H1 (cell line): ENCODE measurements around the gene CLEC16A. TPM values are rescaled to one million over a fixed set of nuclear protein-coding genes. Genes with fewer than 3 reads are reported as not detected.

Experiments used
- CTCF ChIA-PET: fragments of 300-600 bp; sonication (Branson Sonifier 250); formaldehyde crosslinking; loops from one replicate; lab custom pipeline; 2021; ENCODE audit not compliant: partially characterized antibody; lab: Charles Lee
- POLR2A ChIA-PET: fragments of 300-600 bp; sonication (Branson Sonifier 250); formaldehyde crosslinking; loops from one replicate; lab custom pipeline; 2021; ENCODE audit warnings: inconsistent platforms; ENCODE audit not compliant: partially characterized antibody; lab: Charles Lee
- DNase-seq, 2 experiments: peaks; one replicate each; pipeline versions ENCODE4 v3.0.0 to v3.0.0-alpha.2; 2010 to 2022; ENCODE audit warnings: low spot score in 2 of 2, low read depth in 1 of 2, mixed read lengths in 1 of 2
- FAIRE-seq: peaks from 2 replicates; lab custom pipeline; 2011; peaks lifted over from hg19 to GRCh38; lab: Jason Lieb, UNC
- H2AFZ ChIP-seq: 2 replicates; pipeline ENCODE4 v1.8.1; 2012; ENCODE audit warnings: low read length, inconsistent platforms
- H2AK5ac ChIP-seq: 2 replicates; pipeline ENCODE4 v1.6.1; 2013; ENCODE audit warnings: low read depth, low read length
- H2BK120ac ChIP-seq: replicated peaks from 2 replicates; pipeline ENCODE3; 2013; ENCODE audit warnings: low read depth, low read length, inconsistent platforms
- H2BK12ac ChIP-seq: 2 replicates; pipeline ENCODE4 v1.6.1; 2013; ENCODE audit warnings: low read depth, low read length
- H2BK15ac ChIP-seq: 2 replicates; pipeline ENCODE4 v1.6.1; 2013; ENCODE audit warnings: low read length
- H2BK20ac ChIP-seq: 2 replicates; pipeline ENCODE4 v1.6.1; 2013; ENCODE audit warnings: low read length
- H2BK5ac ChIP-seq: 2 replicates; pipeline ENCODE4 v1.6.1; 2013; ENCODE audit warnings: low read depth, low read length
- H3K14ac ChIP-seq: 2 replicates; pipeline ENCODE4 v1.6.1; 2013; ENCODE audit warnings: inconsistent platforms; ENCODE audit not compliant: insufficient read length
- H3K18ac ChIP-seq: 2 replicates; pipeline ENCODE4 v1.6.1; 2013; ENCODE audit warnings: low read length; ENCODE audit errors: extremely low read depth
- H3K23ac ChIP-seq: 2 replicates; pipeline ENCODE4 v1.6.1; 2013; ENCODE audit warnings: inconsistent platforms; ENCODE audit not compliant: insufficient read length
- H3K23me2 ChIP-seq: 2 replicates; pipeline ENCODE4 v1.6.1; 2013; ENCODE audit warnings: low read depth, low read length
- H3K27ac ChIP-seq: 2 replicates; pipeline ENCODE4 v1.6.1; 2011; ENCODE audit warnings: low read depth, low read length, inconsistent platforms
- H3K27me3 ChIP-seq, 4 experiments: replicated peaks in 1 of 4; 1 replicate in 1 of 4; 2 replicates in 3 of 4; pipeline versions ENCODE4 v1.6.1 to v1.8.1; 2011 to 2013; ENCODE audit warnings: low read length in 3 of 4, mild to moderate bottlenecking in 3 of 4, inconsistent platforms in 2 of 4, mixed read lengths in 2 of 4, moderate library complexity in 1 of 4; ENCODE audit not compliant: control insufficient read depth in 3 of 4, insufficient read depth in 3 of 4; ENCODE audit errors: extremely low read depth in 1 of 4
- H3K36me3 ChIP-seq, 4 experiments: 2 replicates each; pipeline versions ENCODE4 v1.6.1 to v1.8.1; 2011 to 2013; ENCODE audit warnings: mild to moderate bottlenecking in 4 of 4, low read length in 3 of 4, moderate library complexity in 2 of 4, control low read depth in 1 of 4, inconsistent platforms in 1 of 4; ENCODE audit not compliant: insufficient read depth in 4 of 4, control insufficient read depth in 2 of 4
- H3K4ac ChIP-seq: replicated peaks from 2 replicates; pipeline ENCODE3; 2013; ENCODE audit warnings: low read length, low read depth, mixed read lengths, inconsistent platforms; ENCODE audit not compliant: insufficient read length
- H3K4me1 ChIP-seq, 4 experiments: replicated peaks in 1 of 4; 1 replicate in 1 of 4; 2 replicates in 3 of 4; pipeline versions ENCODE4 v1.6.1 to v1.8.1; 2011 to 2013; ENCODE audit warnings: low read length in 3 of 4, inconsistent platforms in 2 of 4, mixed read lengths in 1 of 4; ENCODE audit not compliant: insufficient read depth in 4 of 4, control insufficient read depth in 3 of 4
- H3K4me2 ChIP-seq, 2 experiments: 2 replicates each; pipeline versions ENCODE4 v1.6.1 to v1.8.1; 2011 to 2013; ENCODE audit warnings: low read depth in 2 of 2, low read length in 2 of 2, control low read depth in 1 of 2, inconsistent platforms in 1 of 2, mild to moderate bottlenecking in 1 of 2; ENCODE audit not compliant: insufficient read depth in 1 of 2
- H3K4me3 ChIP-seq, 4 experiments: fragments of 200-600, 300-600 bp in 1 of 4; sonication (generic), shearing (Covaris generic), sonication (Bioruptor Twin) in 1 of 4; 2 replicates each; pipeline versions ENCODE4 v1.5.1 to v1.8.1; 2011 to 2016; ENCODE audit warnings: low read length in 4 of 4, low read depth in 3 of 4, control low read depth in 2 of 4, inconsistent platforms in 2 of 4, mild to moderate bottlenecking in 2 of 4, mixed read lengths in 1 of 4, moderate library complexity in 1 of 4; ENCODE audit not compliant: insufficient read depth in 2 of 4; ENCODE audit errors: extremely low read depth in 1 of 4
- H3K56ac ChIP-seq: replicated peaks from 2 replicates; pipeline ENCODE3; 2013; ENCODE audit warnings: low read depth, mild to moderate bottlenecking, mixed read lengths, low read length, inconsistent platforms; ENCODE audit not compliant: insufficient read length
- H3K79me1 ChIP-seq: 2 replicates; pipeline ENCODE4 v1.6.1; 2013; ENCODE audit warnings: low read depth, low read length, control low read depth
- H3K79me2 ChIP-seq, 2 experiments: 2 replicates each; pipeline versions ENCODE4 v1.6.1 to v1.8.1; 2012 to 2013; ENCODE audit warnings: low read length in 2 of 2, mild to moderate bottlenecking in 2 of 2, inconsistent platforms in 1 of 2; ENCODE audit not compliant: insufficient read depth in 2 of 2, control insufficient read depth in 1 of 2
- H3K9ac ChIP-seq, 4 experiments: replicated peaks in 1 of 4; 1 replicate in 1 of 4; 2 replicates in 3 of 4; pipeline versions ENCODE4 v1.6.1 to v1.8.1; 2011 to 2013; ENCODE audit warnings: low read depth in 3 of 4, low read length in 3 of 4, control low read depth in 2 of 4, mild to moderate bottlenecking in 2 of 4, moderate library complexity in 2 of 4, inconsistent platforms in 1 of 4; ENCODE audit errors: extremely low read depth in 1 of 4
- H3K9me3 ChIP-seq, 2 experiments: 2 replicates each; pipeline versions ENCODE4 v1.6.1 to v1.8.1; 2012 to 2013; ENCODE audit warnings: mild to moderate bottlenecking in 2 of 2, moderate library complexity in 2 of 2, control low read depth in 1 of 2, inconsistent platforms in 1 of 2, low read depth in 1 of 2, low read length in 1 of 2, mixed read lengths in 1 of 2; ENCODE audit not compliant: insufficient read depth in 2 of 2
- H4K20me1 ChIP-seq, 2 experiments: replicated peaks in 1 of 2; 2 replicates each; pipeline versions ENCODE3 to v1.8.1; 2011 to 2013; ENCODE audit warnings: inconsistent platforms in 2 of 2, low read length in 2 of 2, mild to moderate bottlenecking in 1 of 2; ENCODE audit not compliant: insufficient read depth in 2 of 2, control insufficient read depth in 1 of 2
- H4K5ac ChIP-seq: 2 replicates; pipeline ENCODE4 v1.6.1; 2013; ENCODE audit warnings: low read length, low read depth, mixed read lengths, inconsistent platforms; ENCODE audit not compliant: insufficient read length
- H4K8ac ChIP-seq: 2 replicates; pipeline ENCODE4 v1.8.0; 2013; ENCODE audit warnings: mild to moderate bottlenecking, moderate library complexity, low read length, inconsistent platforms; ENCODE audit not compliant: insufficient read depth; ENCODE audit errors: extremely low read depth
- H4K91ac ChIP-seq: replicated peaks from 2 replicates; pipeline ENCODE3; 2013; ENCODE audit warnings: low read length, mixed read lengths, inconsistent platforms; ENCODE audit not compliant: insufficient read length
- FOSL1 ChIP-seq: IDR thresholded peaks from 2 replicates; pipeline ENCODE4 v1.6.1; 2011; ENCODE audit warnings: mild to moderate bottlenecking, low read depth, low read length, moderate library complexity; ENCODE audit not compliant: insufficient read depth
- GABPA ChIP-seq: IDR thresholded peaks from 2 replicates; pipeline ENCODE4 v1.6.1; 2011; ENCODE audit warnings: mild to moderate bottlenecking, low read length, moderate library complexity, borderline replicate concordance; ENCODE audit not compliant: insufficient read depth
- HDAC6 ChIP-seq: IDR thresholded peaks from one replicate; pipeline ENCODE4 v1.7.1; 2012; ENCODE audit warnings: low read depth, mild to moderate bottlenecking, inconsistent platforms, low read length, moderate library complexity
- JUN ChIP-seq: IDR thresholded peaks from 2 replicates; pipeline ENCODE4 v1.6.1; 2011; ENCODE audit warnings: low read depth, mild to moderate bottlenecking, improper control_type of control experiment, low read length
- JUND ChIP-seq: IDR thresholded peaks from 2 replicates; pipeline ENCODE4 v1.6.1; 2011; ENCODE audit warnings: mild to moderate bottlenecking, improper control_type of control experiment, low read length
- RXRA ChIP-seq: IDR thresholded peaks from 2 replicates; pipeline ENCODE4 v1.6.1; 2011; ENCODE audit warnings: low read depth, mild to moderate bottlenecking, low read length, moderate library complexity; ENCODE audit not compliant: insufficient read depth
- SIRT6 ChIP-seq: IDR thresholded peaks from one replicate; pipeline ENCODE4 v1.7.1; 2012; ENCODE audit warnings: low read length, inconsistent platforms
- SP1 ChIP-seq: IDR thresholded peaks from 2 replicates; pipeline ENCODE4 v1.6.1; 2011; ENCODE audit warnings: low read depth, low read length
- WGBS, 2 experiments: shearing (Covaris generic) in 1 of 2; methylation state at CpG; one replicate each; pipeline versions ENCODE4 v1.1.6 to v1.1.7; 2013 to 2015; ENCODE audit warnings: low lambda C conversion rate in 2 of 2, mixed read lengths in 2 of 2, inconsistent platforms in 1 of 2, low coverage in 1 of 2, missing lambda C conversion rate in 1 of 2; ENCODE audit not compliant: insufficient replicate concordance in 2 of 2, insufficient coverage in 1 of 2, insufficient read length in 1 of 2; ENCODE audit errors: extremely low coverage in 1 of 2, missing lambda C conversion rate in 1 of 2; 5-methylcytosine and 5-hydroxymethylcytosine counted together
- polyA plus RNA-seq, 7 experiments: library from polyadenylated mRNA; depleted of rRNA in 3 of 7; stranded (reverse) in 5 of 7; unstranded in 2 of 7; fragments of >200 nt in 5 of 7; fragments of 200-250 nt in 2 of 7; gene quantifications; 1 replicate in 5 of 7; 2 replicates in 1 of 7; 4 replicates in 1 of 7; pipeline versions ENCODE4 v1.2.1 to v1.2.3, GENCODE V29; 2011 to 2013; ENCODE audit warnings: missing spikeins in 2 of 7, mixed read lengths in 2 of 7
- total RNA-seq: library from RNA; stranded (reverse); fragmentation: NEBNext Ultra II Directional; extraction: Animal tissue kit (Norgen Biotek cat#: 25700); gene quantifications from 2 replicates; pipeline ENCODE4 v1.2.1, GENCODE V29; 2021
- TF ChIP-seq, protein P1 (sequence below), 3 experiments: IDR thresholded peaks; 1 replicate in 2 of 3; 2 replicates in 1 of 3; pipeline versions ENCODE4 v1.5.1 to v1.6.1; 2011; ENCODE audit warnings: low read length in 3 of 3, mild to moderate bottlenecking in 3 of 3, inconsistent platforms in 2 of 3, low read depth in 1 of 3, moderate library complexity in 1 of 3; ENCODE audit not compliant: insufficient read depth in 1 of 3; ENCODE audit errors: control extremely low read depth in 1 of 3
- TF ChIP-seq, protein P2 (sequence below): IDR thresholded peaks from 2 replicates; pipeline ENCODE4 v1.6.1; 2012; ENCODE audit warnings: inconsistent platforms

Gene CLEC16A
- total and polyA plus RNA-seq, 2 of the 8 experiments (the other 6 are each of a cell fraction or from before 2014, with no cell fraction given), result 7.6 to 19.3 TPM

DNA sequence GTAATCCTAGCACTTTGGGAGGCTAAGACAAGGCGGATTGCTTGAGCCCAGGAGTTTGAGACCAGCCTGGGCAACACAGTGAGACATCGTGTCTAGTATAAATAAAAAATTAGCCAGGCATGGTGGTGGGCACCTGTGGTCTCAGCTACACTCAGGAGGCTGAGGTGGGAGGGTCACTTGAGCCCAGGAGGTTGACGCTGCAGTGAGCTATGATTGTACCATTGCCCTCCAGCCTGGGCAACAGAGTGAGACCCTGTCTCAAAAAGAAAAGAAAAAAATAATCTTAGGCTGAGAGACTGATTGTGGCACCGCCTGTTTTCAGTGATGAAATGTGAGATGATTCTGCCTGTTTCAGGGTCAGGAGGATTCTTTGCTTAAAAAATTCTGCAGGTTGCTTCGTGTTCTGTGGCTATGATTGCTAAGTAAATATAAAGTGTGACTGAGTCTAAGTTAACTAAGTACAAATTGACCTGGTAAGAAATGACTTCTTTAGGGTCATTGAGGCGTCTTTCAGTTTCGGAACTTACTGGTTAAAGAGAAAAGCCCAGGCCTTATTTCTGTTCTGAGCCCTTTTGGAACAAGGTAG is 183.3 kb downstream of the CLEC16A start:
- Histone ChIP-seq H2BK5ac (no peak overlapping the region), H3K23me2 (no peaks in the 10 kb centered on the region)
- no peak for FAIRE-seq
- TF ChIP-seq, protein P1, sequence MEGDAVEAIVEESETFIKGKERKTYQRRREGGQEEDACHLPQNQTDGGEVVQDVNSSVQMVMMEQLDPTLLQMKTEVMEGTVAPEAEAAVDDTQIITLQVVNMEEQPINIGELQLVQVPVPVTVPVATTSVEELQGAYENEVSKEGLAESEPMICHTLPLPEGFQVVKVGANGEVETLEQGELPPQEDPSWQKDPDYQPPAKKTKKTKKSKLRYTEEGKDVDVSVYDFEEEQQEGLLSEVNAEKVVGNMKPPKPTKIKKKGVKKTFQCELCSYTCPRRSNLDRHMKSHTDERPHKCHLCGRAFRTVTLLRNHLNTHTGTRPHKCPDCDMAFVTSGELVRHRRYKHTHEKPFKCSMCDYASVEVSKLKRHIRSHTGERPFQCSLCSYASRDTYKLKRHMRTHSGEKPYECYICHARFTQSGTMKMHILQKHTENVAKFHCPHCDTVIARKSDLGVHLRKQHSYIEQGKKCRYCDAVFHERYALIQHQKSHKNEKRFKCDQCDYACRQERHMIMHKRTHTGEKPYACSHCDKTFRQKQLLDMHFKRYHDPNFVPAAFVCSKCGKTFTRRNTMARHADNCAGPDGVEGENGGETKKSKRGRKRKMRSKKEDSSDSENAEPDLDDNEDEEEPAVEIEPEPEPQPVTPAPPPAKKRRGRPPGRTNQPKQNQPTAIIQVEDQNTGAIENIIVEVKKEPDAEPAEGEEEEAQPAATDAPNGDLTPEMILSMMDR (IDR thresholded peaks at IDR 0.05; ENCODE audit: control extremely low read depth in 1 of 3, insufficient read depth in 1 of 3, low read depth in 1 of 3, low read length in 3 of 3), result no peak
- TF ChIP-seq SIRT6 (no peak), FOSL1 (no peak), JUN (no peak), JUND (no peak), GABPA (no peak), RXRA (no peak), SP1 (no peak), HDAC6 (no peak)
- TF ChIP-seq, protein P2, sequence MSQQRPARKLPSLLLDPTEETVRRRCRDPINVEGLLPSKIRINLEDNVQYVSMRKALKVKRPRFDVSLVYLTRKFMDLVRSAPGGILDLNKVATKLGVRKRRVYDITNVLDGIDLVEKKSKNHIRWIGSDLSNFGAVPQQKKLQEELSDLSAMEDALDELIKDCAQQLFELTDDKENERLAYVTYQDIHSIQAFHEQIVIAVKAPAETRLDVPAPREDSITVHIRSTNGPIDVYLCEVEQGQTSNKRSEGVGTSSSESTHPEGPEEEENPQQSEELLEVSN, result no peak

More for the DNA sequence above, 183.3 kb downstream of the CLEC16A start:
- H4K5ac ChIP-seq, result no peak overlapping the region
- no peak overlapping the region for H3K4ac ChIP-seq
- H3K4me1 ChIP-seq, result no peaks in the 10 kb centered on the region
- H4K91ac ChIP-seq, result no peak overlapping the region
- H2AK5ac ChIP-seq, result no peak overlapping the region
- no peaks in the 10 kb centered on the region for H3K79me2 ChIP-seq
- H2BK20ac ChIP-seq, result no peak overlapping the region
- no peak overlapping the region for H3K4me2 ChIP-seq
- CTCF ChIA-PET, result interaction anchor here (1.2 to 2.1 kb wide), 2 partner anchors 11 to 209 kb away, joined by 3 to 6 read pairs; no protein-coding TSS in a partner anchor
- no peak overlapping the region for H2AFZ ChIP-seq
- no peak overlapping the region for H3K4me3 ChIP-seq
- H3K27ac ChIP-seq, result no peak overlapping the region
- no peaks in the 10 kb centered on the region for H3K27me3 ChIP-seq
- no peaks in the 10 kb centered on the region for H3K79me1 ChIP-seq
- 91% methylated on average over 7 of the region's 7 CpGs; no CpG with 5 or more reads in 1 of the 2 experiments for WGBS, 2 experiments
- peaks cover 0 to 3% (median 1%) of the 10 kb centered on the region in 4 experiments; a peak in 1 of 8 replicates for H3K36me3 ChIP-seq
- no peak overlapping the region for H2BK120ac ChIP-seq
- no peak overlapping the region for H3K23ac ChIP-seq
- H4K20me1 ChIP-seq, result peaks cover 0 to 4% of the 10 kb centered on the region in 2 experiments
- H4K8ac ChIP-seq, result no peak overlapping the region
- no peak overlapping the region for H3K56ac ChIP-seq
- H3K9me3 ChIP-seq, result no peaks in the 10 kb centered on the region
- no peak overlapping the region for H3K18ac ChIP-seq
- no peak overlapping the region for H2BK15ac ChIP-seq
- POLR2A ChIA-PET, result no interaction called here
- no peak overlapping the region for H3K9ac ChIP-seq
- H3K14ac ChIP-seq, result no peak overlapping the region
- no peak overlapping the region for H2BK12ac ChIP-seq
- no peak for DNase-seq
